GM10266 (cell line): Measurements from ENCODE around the gene KAT6B.

Source experiments
- DNase-seq: peaks from one replicate; pipeline ENCODE4 v3.0.0; 2012; ENCODE audit errors: extremely low spot score
- CTCF ChIP-seq: IDR thresholded peaks from 2 replicates; pipeline ENCODE4 v1.5.1; 2012; ENCODE audit warnings: mild to moderate bottlenecking, low read depth; ENCODE audit not compliant: control insufficient read depth, insufficient read depth; ENCODE audit errors: missing control alignments

Gene KAT6B

GRCh38 chr10:74852381-74852780 lies 26.0 kb downstream of the KAT6B start:
- DNase-seq, result no peak
- no peak for TF ChIP-seq CTCF

GRCh38 chr10:74854610-74855009 lies 28.2 kb downstream of the KAT6B start:
- TF ChIP-seq CTCF, result no peak
- no peak for DNase-seq

GRCh38 chr10:74855027-74855426 lies 28.6 kb downstream of the KAT6B start:
- no peak for DNase-seq
- no peak for TF ChIP-seq CTCF

GRCh38 chr10:74855439-74855838 lies 29.0 kb downstream of the KAT6B start:
- no peak for TF ChIP-seq CTCF
- no peak for DNase-seq

- TF ChIP-seq CTCF, result no peak
- DNase-seq, result no peak
Observed at GRCh38 chr10:74856940-74857339, 30.5 kb downstream of the KAT6B start.

- TF ChIP-seq CTCF, result no peak
- no peak for DNase-seq
Observed at GRCh38 chr10:74857586-74857985, 31.2 kb downstream of the KAT6B start.

GRCh38 chr10:74859546-74859945 lies 33.1 kb downstream of the KAT6B start:
- no peak for DNase-seq
- TF ChIP-seq CTCF, result no peak
